ENCODE results near the gene CRTAC1.

- no peak for TF ChIP-seq E2F1 (CRISPR knock-in tag; IDR thresholded peaks at IDR 0.05)
- no peak for TF ChIP-seq TEAD1 (CRISPR knock-in tag; IDR thresholded peaks at IDR 0.05)
- TF ChIP-seq HMGA2 (CRISPR knock-in tag; IDR thresholded peaks at IDR 0.05) = no peak
- TF ChIP-seq CTCF (IDR thresholded peaks at IDR 0.05) = no peak
- no peak for TF ChIP-seq ZNF281 (CRISPR knock-in tag; IDR thresholded peaks at IDR 0.05)
- no peak for TF ChIP-seq USF2 (CRISPR knock-in tag; IDR thresholded peaks at IDR 0.05)
- TF ChIP-seq STAT6 (CRISPR knock-in tag; conservative IDR thresholded peaks at IDR 0.05; ENCODE audit: low read depth) = no peak
- TF ChIP-seq AR (CRISPR knock-in tag; IDR thresholded peaks at IDR 0.05) = no peak
- TF ChIP-seq ZNF423 (CRISPR knock-in tag; IDR thresholded peaks at IDR 0.05) = no peak
- TF ChIP-seq ZBTB21 (CRISPR knock-in tag; IDR thresholded peaks at IDR 0.05; ENCODE audit: borderline replicate concordance) = no peak
- TF ChIP-seq ZNF138 (CRISPR knock-in tag; conservative IDR thresholded peaks at IDR 0.05) = no peak
Observed at GRCh38 chr10:97844678-97845077, 185.7 kb downstream of the CRTAC1 start.

Measured in WTC11 (cell line).